ENCODE results near the gene NDFIP1.
"Not testable (repeated sequence)": the region's sequence is repeated elsewhere in the genome, so short reads cannot be mapped to it uniquely, and the experiment has no call there.

The NDFIP1 gene

GRCh38 chr5:142108432-142109330 is at the start of gene NDFIP1:
Gene NDFIP1 (plus strand): TSS chr5:142108779. CDS start chr5:142108975, 196 bp downstream.
- DNase-seq: peak; percentile 88

DNA sequence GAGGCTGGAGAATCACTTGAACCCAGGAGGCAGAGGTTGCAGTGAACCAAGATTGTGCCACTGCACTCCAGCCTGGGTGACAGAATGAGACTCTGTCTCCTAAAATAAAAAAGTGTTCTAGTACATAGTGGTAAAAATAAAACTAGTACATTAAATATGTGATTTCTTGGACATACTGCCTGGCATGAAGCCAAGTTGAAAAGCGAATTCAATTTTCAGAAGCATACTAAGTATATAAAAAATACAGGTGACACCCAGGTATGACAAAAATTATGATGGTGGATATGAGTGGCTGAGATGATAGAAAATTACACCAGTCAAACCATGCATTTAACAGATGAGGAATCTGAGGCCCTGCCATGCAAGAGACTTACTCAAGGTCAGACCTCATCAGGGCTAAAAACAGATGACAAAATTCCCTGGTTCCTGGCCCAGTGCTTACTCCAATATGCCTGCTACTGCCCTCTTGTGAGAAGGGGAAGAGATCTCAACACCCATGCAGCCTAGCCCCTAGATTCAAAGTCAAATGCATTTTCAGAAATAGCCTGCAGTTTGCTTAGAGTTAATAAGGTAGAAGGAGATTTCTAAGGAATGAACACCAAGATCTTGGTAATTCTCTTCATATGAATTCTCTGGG is 49.2 kb upstream of the NDFIP1 start:
- DNase-seq: no peak

DNA sequence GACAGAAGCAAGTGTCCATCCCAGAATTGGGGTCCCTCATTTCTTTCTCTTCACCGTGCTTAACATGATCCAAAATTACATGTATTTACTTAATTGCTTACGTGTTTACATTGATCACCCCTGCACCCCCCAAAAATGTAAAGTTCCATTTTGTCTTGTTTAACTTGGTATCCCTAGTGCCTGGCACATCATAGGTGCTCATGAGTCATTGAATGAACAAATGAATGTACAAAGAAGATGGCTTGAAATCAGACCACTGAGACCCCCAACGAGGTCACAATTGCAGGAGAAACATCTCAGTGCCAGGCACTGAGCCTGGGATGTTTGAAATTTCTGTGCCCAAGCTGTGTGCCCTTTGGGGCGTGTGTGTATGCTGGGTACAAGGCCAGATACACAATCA is 45.2 kb upstream of the NDFIP1 start:
- no peak for DNase-seq

DNA sequence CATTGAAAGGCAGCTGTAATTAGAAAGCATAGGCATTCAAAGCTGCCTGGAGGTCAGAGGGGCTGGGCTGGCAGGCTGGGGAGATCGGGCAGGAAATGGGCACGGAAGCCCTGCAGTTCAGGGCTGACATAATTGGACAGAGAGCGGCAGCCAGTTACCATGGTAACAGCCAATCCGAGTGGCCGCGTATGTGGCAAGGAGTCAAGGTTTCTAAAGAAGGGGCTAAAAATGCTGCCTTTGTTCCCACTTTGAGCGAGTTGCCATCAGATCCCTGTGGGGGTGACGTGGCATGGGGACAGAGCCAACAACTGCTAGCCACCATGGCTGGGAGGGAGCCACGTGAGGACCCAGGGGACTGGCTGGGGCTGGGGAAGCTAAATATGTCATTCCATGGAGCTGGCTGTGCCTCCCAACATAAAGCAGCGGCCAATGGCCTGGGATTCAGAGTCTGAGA is 44.7 kb upstream of the NDFIP1 start:
- DNase-seq: peak; percentile 51

DNA sequence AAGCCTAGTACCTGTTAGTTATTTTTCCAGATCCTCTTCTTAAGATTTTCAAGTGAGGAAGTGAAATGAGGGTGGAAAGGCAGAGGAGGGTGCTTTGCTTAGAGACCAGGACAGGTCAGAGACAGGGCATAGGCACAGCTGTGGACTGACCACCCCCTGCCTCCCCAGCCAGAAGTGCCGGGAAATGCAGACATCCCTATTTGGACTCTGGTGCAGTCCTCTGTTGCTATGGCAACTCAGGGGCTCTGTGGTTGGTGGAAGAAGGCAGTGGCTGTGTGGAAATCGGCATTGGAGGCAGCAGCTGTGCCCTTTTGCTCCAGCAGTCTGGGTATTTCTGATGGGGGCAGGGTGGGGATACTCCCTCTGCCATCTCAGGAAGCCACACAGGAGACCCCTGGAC is 43.3 kb upstream of the NDFIP1 start:
- no peak for DNase-seq

DNA sequence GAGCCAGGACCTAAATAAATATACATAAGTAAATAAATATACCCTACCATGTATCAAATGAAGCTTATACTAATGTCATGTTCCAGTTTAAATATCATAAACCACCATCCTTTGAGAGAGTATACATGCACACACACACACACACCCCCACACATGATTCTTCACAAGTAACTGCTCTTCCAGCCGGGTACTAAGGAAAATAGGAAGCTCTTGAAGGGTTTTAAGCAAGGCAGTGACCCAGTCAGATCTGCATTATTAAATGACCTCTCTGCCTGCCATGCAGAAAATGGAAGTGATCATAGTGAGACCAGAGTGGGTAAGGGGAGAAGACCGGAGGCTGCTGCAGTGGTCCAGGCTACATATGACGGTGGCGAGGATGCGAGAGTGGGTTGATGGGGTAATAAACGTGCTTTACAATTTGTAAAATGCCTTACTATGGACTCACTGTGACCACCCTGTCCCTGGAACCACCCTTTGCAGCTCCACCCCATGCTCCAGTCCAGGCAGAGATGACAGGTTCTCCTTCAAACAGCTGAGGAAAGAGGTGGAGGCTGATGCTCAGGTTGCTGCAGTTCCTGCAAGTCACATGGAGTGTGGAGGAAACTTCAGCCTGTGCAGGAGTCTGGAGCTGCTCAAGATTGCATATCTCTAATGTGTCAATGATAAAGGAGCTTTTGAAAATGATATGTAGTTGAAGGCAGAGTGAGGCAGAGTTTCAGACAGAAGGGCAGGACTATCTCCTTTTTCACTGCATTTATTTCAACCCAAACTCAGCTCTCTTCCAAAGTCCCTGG is 38.8 kb upstream of the NDFIP1 start:
- DNase-seq: no peak

- no peak for DNase-seq
These were observed 37.8 kb upstream of the NDFIP1 start for GRCh38 chr5:142070734-142071133.

DNA sequence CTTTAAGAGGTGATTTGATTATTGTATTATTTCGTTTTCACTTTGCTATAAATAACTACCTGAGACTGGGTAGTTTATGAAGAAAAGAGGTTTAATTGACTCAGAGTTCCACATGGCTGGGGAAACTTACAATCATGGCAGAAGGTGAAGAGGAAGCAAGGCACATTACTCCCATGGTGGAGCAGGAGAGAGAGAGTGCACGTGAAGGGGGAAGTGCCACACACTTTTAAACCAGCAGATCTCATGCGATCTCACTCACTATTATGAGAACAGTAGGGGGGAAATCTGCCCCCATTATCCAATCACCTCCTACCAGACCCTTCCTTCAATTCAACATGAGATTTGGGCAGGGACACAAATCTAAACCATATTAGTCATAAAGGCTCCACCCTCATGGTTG is 36.1 kb upstream of the NDFIP1 start:
- DNase-seq: no peak

DNA sequence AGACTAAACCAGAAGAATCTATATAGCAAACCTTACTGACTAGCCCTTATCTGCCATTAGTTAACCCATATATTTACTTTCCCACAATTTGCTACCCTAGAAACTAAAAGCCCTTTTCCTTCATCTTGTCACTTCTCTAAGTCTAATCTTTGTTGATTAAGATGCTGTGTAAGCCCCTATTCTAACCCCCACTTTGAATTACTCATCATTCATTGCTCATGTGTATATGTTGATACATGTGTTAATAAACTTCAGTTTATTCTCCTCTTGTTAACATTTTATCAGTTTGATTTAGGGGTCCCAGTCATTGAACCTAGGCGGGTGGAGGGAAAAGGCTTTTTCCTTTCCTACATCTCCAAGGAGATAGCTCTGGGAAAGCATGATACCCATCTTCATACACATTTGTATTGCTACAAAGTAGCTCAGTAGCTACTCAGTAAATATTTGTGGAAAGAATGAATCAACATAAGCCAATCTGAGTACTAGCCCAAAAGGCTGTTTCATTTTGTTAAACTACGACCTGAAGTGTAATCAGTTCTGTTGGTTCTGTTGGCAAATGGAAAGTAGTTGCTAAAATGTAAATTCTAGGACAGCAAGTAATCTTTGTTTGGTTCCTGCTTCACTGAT is 35.1 kb upstream of the NDFIP1 start:
- DNase-seq: no peak

DNA sequence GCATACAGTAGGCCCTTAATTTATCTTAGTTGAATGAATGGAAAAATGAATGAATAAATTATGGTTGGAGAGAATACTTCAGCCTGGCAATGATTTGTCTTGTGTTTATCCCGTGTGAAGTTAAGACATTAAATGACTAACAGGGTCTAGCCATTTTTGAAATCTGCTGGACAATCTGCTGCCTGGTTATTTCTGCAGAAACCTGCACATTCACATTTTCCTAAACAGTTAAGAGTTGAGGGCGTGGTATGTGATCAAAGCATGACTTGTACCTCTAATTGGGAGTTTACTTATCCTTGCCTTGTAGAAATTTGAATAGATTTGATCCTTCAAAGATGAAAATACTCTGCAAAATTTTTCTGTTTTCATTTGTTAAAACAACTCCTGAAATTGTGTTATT is 34.6 kb upstream of the NDFIP1 start:
- DNase-seq: no peak

DNA sequence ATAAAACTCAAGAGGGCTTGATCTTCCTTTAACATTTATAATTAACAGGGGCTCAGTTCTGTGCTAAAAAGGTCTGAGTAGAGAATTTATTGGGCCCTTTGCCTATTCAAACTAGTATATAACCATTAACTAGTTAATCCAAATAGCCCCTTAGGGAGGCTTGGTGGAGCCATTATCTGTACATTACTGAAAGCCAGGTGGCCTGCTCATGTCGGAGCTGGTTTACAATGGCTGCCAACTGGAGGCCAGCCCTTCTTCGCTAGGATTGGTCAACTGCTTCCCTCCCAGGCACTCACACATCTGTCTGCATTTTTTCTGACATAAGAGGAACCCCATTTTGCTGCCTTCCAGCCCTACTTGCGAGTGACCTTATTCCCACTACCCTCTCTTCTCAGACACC is 30.4 kb upstream of the NDFIP1 start:
- no peak for DNase-seq

GRCh38 chr5:142078706-142079105 is 29.9 kb upstream of the NDFIP1 start:
- DNase-seq: no peak

DNA sequence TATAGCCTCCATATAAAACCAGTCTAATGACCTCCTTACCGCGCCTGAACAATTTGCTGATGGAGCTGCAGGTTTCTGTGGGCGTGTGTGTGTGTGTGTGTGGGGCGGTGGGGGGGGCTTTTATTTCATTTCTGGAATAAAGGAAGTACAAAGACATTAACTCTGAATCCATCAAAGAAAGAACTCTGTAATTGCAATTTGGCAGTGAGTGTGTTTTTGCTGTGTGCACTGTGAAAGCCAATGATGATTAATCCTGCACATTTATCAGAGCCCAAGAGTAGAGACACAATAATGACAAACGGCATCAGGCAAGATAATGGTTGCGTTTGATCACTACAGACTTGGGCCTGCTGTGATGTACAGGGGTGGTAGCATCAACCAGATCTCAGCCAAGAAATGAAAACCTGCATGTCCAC is 29.3 kb upstream of the NDFIP1 start:
- DNase-seq: no peak

- DNase-seq: no peak
These were observed 28.3 kb upstream of the NDFIP1 start for GRCh38 chr5:142080248-142080647.

DNA sequence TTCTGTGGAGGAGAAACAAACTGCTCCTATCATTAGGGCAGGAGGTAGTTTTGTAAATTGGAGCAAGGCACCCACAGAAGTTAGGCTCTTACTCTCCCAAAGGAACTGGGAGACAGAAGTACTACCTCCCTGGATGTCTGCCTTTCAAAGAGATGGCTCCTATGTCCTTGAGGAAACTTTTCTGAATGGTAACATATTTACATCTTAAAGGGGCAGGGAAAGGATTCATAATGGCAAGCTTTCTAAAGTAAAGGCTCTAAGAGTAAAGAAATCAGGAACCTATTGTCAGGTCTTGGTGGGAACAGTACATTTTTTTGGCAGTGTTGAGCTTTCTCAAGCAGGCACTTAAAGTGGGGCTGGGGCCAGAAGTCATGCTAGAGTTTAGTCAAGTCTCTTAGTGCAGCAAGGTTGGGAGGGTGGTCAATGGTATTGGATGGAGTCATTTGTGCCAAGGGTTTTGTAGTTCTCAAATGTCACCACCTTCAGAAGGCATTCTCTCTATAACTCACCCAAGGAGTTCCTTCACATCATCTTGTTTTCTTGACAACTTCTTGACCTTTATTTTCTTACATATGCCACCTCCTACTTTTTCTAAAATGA is 26.3 kb upstream of the NDFIP1 start:
- DNase-seq: no peak

GRCh38 chr5:142086229-142086628 is 22.4 kb upstream of the NDFIP1 start:
- DNase-seq: no peak

GRCh38 chr5:142086679-142087078 is 21.9 kb upstream of the NDFIP1 start:
- DNase-seq: no peak

DNA sequence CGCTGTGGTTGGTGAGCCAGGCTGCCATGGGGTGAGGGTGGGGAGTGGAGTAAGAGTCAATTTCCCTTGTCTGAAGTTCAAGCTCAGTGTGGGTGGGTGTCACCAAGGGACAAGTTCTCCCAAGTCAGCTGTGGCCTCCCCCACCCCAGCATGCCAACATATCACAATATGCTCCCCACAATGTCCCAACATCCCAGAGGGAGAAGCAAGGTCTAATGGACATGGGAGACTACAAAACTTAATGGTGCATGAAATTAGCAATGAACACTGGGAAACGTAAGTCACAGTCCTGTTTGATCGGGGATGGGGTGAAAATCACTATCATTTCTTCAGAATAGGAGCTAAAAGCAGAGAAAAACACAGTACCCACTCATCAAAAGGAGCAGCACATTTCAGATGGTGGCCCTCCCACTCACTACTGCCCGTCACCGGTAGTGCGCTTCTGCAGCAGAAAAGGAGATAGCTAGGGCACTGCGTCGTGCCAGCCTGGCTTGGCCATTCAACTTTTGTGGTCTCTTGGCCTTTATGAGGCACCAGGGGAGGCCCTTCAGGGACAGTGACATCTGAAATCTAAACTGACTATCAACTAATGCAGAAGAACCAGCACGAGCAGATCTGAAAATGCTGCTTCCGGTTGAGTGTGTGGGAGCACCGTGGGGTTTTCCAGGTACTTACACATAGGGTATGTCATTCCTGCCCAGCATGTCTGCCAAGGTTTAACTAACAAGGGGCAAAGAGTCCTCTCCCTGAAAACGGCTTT is 20.5 kb upstream of the NDFIP1 start:
- peak; percentile 66 for DNase-seq

- not testable (repeated sequence) for DNase-seq
These were observed 19.6 kb upstream of the NDFIP1 start for GRCh38 chr5:142088855-142089479.

- DNase-seq: no peak
These were observed 17.6 kb upstream of the NDFIP1 start for GRCh38 chr5:142091012-142091411.

DNA sequence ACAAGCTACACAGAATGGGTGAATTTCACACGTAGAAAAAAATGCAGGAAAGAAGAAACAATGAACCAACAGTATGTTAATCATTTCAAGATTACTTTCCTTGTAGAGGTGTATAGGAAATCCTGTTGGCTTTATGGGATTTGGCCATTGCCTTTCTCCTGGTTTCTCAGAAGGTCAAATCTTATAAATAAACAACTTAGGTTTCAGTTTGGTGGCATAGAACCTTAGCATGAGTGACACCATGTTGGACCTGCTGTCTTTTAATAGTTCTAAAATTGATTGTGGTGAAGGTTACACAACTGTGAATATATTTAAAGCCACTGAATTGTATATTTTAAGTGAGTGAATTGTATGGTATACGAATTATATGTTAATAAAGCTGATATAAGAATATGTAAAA is 16.7 kb upstream of the NDFIP1 start:
- DNase-seq: no peak

All from CD4-positive, alpha-beta T cell treated with Interleukin-10 for 1 hour (primary cell).